ENCODE measurements around the gene SLC13A5. TPM values are rescaled to one million over a fixed set of nuclear protein-coding genes. Genes with fewer than 3 reads are reported as not detected.

Gene SLC13A5
- total and polyA plus RNA-seq, 4 donors = 88.4 to 399 (median 244) TPM

GRCh38 chr17:6654841-6655731 is 58.1 kb downstream of the SLC13A5 start:
- TF ChIP-seq REST (IDR thresholded peaks at IDR 0.05) (no peak), HNF4A (conservative IDR thresholded peaks at IDR 0.05) (no peak), JUND (IDR thresholded peaks at IDR 0.05) (no peak), ZBTB33 (IDR thresholded peaks at IDR 0.05) (no peak), YY1 (IDR thresholded peaks at IDR 0.05) (no peak), EGR1 (IDR thresholded peaks at IDR 0.05; ENCODE audit: low read depth in 2 of 2) (no peak), RAD21 (IDR thresholded peaks at IDR 0.05) (no peak), FOXA1 (IDR thresholded peaks at IDR 0.05) (no peak), TAF1 (conservative IDR thresholded peaks at IDR 0.05) (no peak), MAX (IDR thresholded peaks at IDR 0.05) (no peak), SP1 (IDR thresholded peaks at IDR 0.05) (no peak), RXRA (IDR thresholded peaks at IDR 0.05) (no peak), ATF3 (IDR thresholded peaks at IDR 0.05) (no peak), GABPA (IDR thresholded peaks at IDR 0.05 in 1 of 2, conservative IDR thresholded peaks at IDR 0.05 in 1 of 2) (no peak), FOXA2 (IDR thresholded peaks at IDR 0.05) (no peak), HNF4G (IDR thresholded peaks at IDR 0.05) (no peak)
- Histone ChIP-seq H3K4me3 (ENCODE audit: low read depth in 1 of 3, low read length in 3 of 3) (peak overlapping the region in 1 of 3 donors; percentile 2), H3K36me3 (ENCODE audit: control insufficient read depth in 4 of 4, insufficient read depth in 3 of 4, low read depth in 1 of 4, low read length in 3 of 4) (no peaks in the 10 kb centered on the region), H3K9ac (ENCODE audit: low read depth in 1 of 2, low read length in 2 of 2) (no peak overlapping the region), H3K4me1 (ENCODE audit: control insufficient read depth in 4 of 4, insufficient read depth in 4 of 4, low read length in 3 of 4) (peaks cover 2 to 34% (median 28%) of the 10 kb centered on the region in 4 donors), H3K9me3 (ENCODE audit: control insufficient read depth in 4 of 4, low read length in 3 of 4) (no peaks in the 10 kb centered on the region), H3K27me3 (ENCODE audit: control insufficient read depth in 4 of 4, insufficient read depth in 4 of 4, low read length in 3 of 4) (no peaks in the 10 kb centered on the region), H3K27ac (ENCODE audit: low read depth in 1 of 2, low read length in 2 of 2) (no peak overlapping the region)
- no peak for DNase-seq (ENCODE audit: low spot score)
- 38% methylated on average over 46 of the region's 46 CpGs for WGBS

GRCh38 chr17:6651919-6652452 is 61.2 kb downstream of the SLC13A5 start:
- H3K4me1 ChIP-seq (ENCODE audit: control insufficient read depth in 4 of 4, insufficient read depth in 4 of 4, low read length in 3 of 4) = peaks cover 3 to 46% (median 38%) of the 10 kb centered on the region in 4 donors
- H3K27ac ChIP-seq (ENCODE audit: low read depth in 1 of 2, low read length in 2 of 2) = peak overlapping the region; percentile 89 to 92
- peaks cover 0 to 5% (median 3%) of the 10 kb centered on the region in 4 donors for H3K36me3 ChIP-seq (ENCODE audit: control insufficient read depth in 4 of 4, insufficient read depth in 3 of 4, low read depth in 1 of 4, low read length in 3 of 4)
- H3K27me3 ChIP-seq (ENCODE audit: control insufficient read depth in 4 of 4, insufficient read depth in 4 of 4, low read length in 3 of 4) = no peaks in the 10 kb centered on the region
- no peak for DNase-seq (ENCODE audit: low spot score)
- H3K9ac ChIP-seq (ENCODE audit: low read depth in 1 of 2, low read length in 2 of 2) = no peak overlapping the region
- peak overlapping the region; percentile 61 to 99 (median 87) for H3K4me3 ChIP-seq (ENCODE audit: low read depth in 1 of 3, low read length in 3 of 3)
- WGBS = 6% methylated on average over 47 of the region's 47 CpGs
- no peak for TF ChIP-seq GABPA (IDR thresholded peaks at IDR 0.05 in 1 of 2, conservative IDR thresholded peaks at IDR 0.05 in 1 of 2)
- no peak for TF ChIP-seq HNF4G (IDR thresholded peaks at IDR 0.05)
- TF ChIP-seq HNF4A (conservative IDR thresholded peaks at IDR 0.05) = peak in 1 of 2 donors; percentile 13
- peak; percentile 24 for TF ChIP-seq MAX (IDR thresholded peaks at IDR 0.05)
- no peaks in the 10 kb centered on the region for H3K9me3 ChIP-seq (ENCODE audit: control insufficient read depth in 4 of 4, low read length in 3 of 4)

Measured in liver (tissue), 9 donors.